ENCODE results near the gene PITX1.

The PITX1 gene

DNA sequence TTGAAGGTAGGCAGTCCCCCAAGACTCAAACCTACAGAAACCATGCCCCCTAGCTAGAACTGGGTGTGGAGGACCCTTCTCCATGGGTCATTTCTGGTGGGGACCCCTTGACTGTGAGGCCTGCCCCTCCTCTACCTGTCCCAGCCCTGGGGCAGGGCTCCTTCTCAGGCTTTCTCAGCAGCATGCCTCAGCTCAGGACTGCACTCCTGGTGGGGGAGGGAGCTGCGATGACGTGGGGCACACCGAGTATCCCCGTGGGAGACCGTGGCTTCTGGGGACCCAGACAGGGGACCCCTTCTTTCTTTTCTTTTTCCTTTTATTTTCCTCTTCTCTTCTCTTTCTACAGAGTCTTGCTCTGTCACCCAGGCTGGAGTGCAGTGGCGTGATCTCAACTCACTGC lies 27.0 kb upstream of the PITX1 start:
- DNase-seq = peak; percentile 10

GRCh38 chr5:135060021-135060420 lies 26.0 kb upstream of the PITX1 start:
- no peak for DNase-seq

GRCh38 chr5:135059000-135059923 lies 25.2 kb upstream of the PITX1 start:
- peak; percentile 14 for DNase-seq

DNA sequence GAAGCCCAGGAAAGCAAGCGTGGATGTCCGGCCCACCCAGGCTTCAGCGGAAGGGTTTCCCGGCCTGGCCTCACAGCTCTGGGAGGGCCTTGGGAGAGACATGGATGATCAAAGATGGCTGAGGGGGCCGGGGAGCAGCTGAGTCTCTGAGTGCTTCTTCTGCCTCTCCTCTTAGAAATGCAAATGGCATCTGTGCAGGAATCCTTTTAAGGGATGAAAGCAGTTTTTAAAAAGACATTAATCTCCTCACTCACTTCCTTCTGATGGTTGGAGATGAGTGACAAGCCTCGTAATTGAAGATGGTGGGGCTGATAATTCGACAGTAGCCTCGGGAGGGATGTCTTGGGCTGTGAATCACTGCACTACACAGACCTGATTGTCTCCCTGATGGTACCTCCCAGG lies 24.3 kb upstream of the PITX1 start:
- no peak for DNase-seq

DNA sequence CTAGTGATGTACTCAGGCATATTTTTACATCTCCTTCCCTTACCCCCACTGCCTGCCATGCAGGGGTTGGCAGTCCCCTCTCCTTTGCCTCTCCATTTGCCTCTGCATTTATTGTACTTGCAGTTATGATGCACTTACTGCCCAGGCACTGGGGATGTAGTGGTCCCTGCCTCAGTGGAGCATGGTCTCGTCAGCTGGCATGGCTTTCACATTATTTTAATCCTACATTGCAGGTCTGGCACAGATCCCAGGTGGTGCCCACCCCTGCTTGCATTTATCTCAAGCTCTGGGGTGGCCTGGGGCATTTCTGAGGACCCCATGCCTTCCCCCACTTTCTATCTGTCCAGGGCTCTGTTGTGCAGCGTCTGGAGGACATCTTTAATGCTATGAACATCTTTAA lies 23.2 kb upstream of the PITX1 start:
- DNase-seq = no peak

DNA sequence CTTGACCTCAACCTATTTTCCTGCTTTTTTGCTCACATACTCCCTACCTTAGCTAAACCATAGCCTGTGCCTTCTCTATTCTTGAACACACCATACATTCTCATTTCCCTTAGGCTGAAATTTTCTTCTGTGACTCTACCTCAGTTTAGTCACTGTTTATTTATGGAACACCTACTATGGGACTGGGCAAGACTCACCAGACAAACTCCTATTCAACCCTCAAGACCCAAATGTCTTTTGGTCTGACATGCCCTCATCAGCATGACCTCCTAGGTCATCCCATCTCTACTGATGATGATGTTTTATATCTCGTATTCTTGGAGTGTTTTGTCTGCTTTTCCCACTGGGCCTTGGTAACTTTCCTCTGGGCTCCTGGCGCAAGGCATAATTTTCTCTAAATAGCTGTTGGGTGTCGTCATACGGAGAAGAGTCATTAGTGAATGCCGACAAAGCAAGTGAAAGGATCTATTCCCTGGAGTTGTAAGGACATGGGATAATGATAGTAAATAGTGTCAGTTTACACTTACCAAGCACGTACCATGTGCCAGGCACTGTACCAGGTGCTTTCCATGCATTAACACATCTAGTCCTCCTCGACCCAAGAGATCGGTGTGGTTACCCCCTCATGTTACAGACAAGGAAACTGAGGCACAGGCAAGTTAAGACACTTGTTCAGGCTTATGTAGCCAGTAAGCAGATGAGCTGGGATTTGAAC lies 22.4 kb upstream of the PITX1 start:
- DNase-seq = no peak

DNA sequence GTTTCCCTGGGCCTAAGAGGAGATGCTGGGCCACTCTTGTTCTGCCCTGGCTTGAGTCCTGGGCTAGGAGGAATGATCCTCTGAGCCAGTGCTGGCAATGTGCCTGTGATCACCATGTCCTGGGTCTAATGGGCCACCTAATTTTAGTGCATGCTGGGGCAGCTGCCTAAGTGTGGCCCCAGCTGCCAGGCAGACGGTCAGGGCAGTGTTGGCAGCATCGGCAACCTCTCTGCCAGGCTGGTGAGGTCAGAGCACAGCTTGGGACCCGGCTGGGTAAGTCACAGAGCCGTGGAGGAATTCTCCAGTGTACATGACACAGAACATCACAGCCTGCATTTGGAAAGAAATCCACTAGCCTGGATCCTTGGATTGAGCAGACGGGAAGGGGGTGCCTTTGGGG lies 21.4 kb upstream of the PITX1 start:
- DNase-seq = no peak

GRCh38 chr5:135054546-135054945 lies 20.5 kb upstream of the PITX1 start:
- no peak for DNase-seq

- no peak for DNase-seq
These were observed 20.0 kb upstream of the PITX1 start for GRCh38 chr5:135053989-135054388.

DNA sequence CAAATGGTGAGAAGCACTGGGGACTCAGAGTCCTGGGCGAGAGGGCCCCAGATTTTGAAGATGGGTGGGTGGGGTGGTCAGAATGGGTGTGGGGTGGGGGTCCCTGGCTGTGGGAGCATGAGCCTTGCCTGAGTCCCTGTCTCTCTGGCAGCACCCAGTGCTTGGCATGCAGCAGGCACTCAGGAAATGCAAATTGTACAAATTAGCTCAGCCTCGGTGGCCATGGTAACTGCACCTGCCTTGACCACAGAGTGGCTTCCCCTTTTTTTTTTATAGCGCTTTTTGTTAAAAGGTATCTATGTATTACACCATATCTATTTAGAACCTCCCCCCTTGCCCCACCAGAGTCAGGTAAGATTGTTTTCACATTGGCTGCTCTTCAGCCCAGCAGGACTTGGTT lies 19.2 kb upstream of the PITX1 start:
- peak; percentile 72 for DNase-seq

DNA sequence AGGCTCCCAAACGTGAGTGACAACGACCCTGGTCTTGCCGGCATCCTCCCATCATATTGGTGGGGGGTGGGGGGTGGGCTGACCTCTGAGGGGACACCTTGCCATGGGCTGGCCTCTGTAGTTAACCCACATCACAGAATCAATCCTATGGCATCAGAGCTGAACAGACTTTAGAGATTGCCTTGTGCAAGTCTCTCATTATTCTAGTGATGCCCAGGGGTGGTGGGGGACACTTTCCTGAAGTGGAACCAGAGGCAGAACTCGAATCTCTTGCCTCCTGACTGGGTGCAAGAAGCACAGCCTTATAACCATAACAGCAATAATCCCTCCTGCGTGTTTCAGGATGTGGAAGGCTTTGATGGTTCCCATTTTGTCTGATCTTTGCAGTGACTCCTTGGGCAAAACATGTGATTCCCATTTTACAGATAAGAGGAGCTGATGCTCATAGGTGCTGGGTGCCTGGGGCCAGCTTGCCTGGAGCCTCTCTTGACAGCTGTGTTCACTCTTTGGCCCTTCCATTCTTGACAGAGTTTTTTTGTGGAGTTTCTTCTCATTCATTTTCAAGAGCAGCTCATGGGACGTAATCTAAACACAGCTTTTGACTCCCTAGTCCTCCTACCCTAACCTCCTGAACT lies 18.6 kb upstream of the PITX1 start:
- no peak for DNase-seq

DNA sequence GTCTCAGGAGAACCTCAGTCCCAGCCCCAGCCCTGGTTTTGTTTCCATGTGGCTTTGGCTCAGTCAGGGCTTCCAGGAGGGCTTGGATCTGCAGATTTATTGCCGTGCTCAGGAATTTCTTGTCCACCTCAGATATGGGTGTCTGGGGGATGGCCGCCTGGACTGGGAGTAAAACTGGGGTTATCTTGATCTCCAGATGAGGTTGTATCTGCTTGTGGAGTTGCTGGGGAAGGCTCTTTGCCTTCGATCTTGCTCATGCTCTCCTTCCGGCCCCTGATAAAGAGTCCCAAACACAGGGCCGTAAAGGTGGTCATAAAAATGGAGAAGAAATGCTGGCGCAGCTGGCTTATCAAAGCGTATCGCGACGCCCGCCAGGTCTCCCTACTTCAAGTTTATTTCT lies 17.8 kb upstream of the PITX1 start:
- DNase-seq = no peak

- DNase-seq = no peak
These were observed 17.4 kb upstream of the PITX1 start for GRCh38 chr5:135051399-135051798.

GRCh38 chr5:135050244-135050767 lies 16.3 kb upstream of the PITX1 start:
- no peak for DNase-seq

GRCh38 chr5:135048930-135049329 lies 14.9 kb upstream of the PITX1 start:
- no peak for DNase-seq

DNA sequence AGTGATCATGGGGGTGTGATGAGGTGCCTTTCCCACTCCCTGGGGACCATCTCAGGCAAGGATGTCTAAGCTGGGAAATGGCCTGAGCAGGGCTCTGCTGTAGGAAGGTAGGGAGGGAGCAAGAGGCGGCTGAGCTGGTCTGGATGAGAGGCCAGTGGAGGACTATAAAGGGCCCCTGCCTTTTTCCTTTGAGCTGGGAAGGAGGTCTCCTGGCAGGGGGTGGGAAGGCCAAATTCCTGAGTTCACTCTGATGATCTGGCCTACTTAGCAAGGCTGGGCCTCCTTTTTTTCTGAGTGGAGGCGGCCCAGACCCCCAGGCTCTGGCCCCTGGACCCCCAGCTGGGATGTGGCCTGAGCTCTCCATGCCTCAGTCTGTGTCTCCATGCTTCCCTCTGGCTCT lies 14.3 kb upstream of the PITX1 start:
- DNase-seq = no peak

DNA sequence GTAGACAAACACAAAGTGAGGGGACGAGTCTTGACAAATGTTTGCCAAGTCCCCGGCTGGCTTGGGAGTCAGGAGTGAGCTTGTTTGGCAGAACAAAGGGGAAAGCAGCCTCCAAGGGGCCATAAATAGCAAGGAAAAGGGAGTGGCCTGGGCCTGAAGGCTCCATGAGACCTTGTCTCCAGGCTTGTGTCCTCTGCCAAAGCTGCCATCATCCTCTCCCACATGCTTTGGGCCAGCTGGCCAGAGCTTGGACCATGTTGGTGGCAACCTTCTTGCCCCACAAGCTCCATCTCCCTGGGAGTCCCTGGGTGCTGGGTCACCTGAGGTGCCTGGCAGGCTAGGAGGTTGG lies 13.3 kb upstream of the PITX1 start:
- DNase-seq = no peak

DNA sequence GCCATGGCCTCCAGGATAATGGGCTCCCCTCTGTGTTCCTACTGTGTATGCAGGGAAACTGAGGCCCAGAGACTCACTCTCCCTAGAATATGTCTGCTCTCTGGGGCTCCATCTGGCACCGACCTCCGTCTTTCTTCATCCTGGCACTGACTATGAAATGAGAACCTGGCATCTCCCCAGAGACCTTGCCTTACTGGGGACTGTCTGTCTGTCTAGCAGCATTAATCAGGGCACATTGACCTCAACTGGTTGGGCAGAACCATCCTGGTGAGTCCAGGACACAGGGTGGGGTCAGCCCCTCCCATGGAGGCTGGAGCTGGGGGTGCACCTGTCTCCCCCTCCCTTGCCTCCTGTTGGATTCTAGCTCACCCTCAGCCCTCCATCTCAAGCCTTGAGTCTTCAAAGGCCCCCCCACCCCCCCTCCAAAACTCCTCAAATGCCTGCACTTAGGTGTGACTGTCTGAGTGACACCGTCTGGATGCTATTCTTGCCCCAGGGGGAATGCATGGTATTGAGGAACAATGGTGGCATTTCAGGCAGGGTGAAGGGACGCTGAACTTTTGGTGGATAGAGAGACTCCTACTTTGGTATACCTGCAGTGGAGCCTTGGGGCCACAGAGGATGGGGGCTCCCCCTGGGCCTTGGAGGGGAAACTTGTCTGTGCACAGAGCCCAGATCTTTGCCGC lies 12.8 kb upstream of the PITX1 start:
- DNase-seq = no peak

DNA sequence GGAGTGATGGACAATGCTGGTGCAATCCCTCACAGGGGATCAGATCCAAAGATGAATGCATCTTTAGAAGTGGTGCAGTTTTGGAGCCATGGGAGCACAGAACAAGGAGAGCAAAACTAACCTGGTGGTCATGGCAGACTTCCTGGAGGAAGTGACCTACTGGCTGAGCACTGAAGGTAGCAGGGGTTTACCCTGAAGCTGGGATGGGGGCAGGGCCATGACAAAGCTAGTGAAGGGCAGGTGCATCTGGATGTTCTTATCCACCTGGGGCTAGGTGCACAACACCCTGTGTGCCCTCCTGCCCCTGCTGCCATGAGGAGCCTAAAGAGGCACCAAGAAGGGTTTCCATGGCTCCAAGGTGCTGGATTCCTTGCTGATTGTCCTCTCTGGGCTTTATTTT lies 11.5 kb upstream of the PITX1 start:
- no peak for DNase-seq

DNA sequence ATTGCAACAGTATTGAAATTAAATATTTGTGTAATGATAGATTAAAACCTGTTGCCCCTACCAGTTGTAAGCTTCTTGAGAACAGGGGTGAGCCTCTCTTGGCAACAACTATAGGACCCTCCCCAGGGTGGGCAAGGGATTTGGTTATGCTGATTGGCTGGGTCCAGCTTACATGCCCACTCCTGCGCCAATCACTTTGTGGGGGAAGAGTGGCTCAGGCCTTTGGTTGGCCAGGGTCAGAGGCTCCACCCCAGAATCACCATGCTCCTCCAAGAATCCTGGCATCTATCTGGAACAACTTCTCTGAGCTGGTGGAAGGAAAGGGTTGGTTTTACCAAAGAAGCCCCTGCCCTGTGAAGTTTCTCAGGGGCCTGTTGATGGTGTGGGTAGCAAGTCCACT lies 8.6 kb upstream of the PITX1 start:
- no peak for DNase-seq

DNA sequence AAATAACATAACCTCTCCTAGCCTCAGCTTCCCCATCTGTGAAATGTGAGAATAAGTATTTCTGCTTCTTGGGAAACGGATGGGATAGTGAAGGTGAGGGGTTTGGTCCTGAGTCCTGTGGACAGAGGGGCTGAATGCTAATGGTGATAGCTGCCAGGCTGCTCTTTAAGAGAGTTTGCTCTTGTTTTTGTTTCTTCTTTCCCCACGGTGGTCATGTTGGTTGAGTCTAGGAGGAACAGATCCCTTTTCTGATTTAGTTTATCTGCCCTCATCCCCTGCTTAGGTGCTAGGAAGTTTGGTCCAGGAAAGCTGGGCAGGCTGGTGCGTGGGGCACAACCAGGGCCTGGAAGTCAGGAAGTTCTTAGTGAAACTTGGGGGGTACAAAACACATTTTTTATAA lies 7.7 kb upstream of the PITX1 start:
- no peak for DNase-seq

GRCh38 chr5:135041145-135041587 lies 7.1 kb upstream of the PITX1 start:
- no peak for DNase-seq

Data from CD4-positive, alpha-beta T cell treated with Interleukin-15 for 1 hour (primary cell).